ENCODE results near the gene OSBP2.

The OSBP2 gene

DNA sequence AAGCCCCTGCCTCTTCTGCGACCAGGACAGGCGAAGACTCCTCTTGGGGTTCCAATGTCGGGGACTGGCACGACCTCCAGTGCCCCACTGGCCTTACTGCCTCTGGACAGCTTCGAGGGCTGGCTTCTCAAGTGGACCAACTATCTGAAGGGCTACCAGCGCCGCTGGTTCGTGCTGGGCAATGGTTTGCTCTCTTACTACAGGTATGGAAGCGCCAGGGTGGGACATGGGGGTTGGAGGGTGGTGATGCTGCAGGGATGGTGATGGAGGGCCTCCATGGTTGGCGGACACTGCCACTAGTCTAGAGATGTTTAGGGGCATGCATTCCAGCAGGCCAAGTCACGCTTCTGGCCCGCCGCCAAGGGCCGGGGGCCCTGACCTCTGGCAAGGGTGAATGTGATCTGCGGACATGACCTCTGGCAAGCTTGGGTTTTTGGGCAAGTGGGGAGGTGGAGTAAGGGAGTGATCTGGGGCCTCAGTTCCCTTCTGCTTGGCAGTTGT is 727 bp downstream of the OSBP2 start:
- H3K4me3 ChIP-seq (ENCODE audit: low read depth, low read length) = no peak overlapping the region
- TF ChIP-seq, protein P1, sequence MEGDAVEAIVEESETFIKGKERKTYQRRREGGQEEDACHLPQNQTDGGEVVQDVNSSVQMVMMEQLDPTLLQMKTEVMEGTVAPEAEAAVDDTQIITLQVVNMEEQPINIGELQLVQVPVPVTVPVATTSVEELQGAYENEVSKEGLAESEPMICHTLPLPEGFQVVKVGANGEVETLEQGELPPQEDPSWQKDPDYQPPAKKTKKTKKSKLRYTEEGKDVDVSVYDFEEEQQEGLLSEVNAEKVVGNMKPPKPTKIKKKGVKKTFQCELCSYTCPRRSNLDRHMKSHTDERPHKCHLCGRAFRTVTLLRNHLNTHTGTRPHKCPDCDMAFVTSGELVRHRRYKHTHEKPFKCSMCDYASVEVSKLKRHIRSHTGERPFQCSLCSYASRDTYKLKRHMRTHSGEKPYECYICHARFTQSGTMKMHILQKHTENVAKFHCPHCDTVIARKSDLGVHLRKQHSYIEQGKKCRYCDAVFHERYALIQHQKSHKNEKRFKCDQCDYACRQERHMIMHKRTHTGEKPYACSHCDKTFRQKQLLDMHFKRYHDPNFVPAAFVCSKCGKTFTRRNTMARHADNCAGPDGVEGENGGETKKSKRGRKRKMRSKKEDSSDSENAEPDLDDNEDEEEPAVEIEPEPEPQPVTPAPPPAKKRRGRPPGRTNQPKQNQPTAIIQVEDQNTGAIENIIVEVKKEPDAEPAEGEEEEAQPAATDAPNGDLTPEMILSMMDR (IDR thresholded peaks at IDR 0.05; ENCODE audit: borderline replicate concordance, insufficient read depth, low read depth, low read length) = no peak

DNA sequence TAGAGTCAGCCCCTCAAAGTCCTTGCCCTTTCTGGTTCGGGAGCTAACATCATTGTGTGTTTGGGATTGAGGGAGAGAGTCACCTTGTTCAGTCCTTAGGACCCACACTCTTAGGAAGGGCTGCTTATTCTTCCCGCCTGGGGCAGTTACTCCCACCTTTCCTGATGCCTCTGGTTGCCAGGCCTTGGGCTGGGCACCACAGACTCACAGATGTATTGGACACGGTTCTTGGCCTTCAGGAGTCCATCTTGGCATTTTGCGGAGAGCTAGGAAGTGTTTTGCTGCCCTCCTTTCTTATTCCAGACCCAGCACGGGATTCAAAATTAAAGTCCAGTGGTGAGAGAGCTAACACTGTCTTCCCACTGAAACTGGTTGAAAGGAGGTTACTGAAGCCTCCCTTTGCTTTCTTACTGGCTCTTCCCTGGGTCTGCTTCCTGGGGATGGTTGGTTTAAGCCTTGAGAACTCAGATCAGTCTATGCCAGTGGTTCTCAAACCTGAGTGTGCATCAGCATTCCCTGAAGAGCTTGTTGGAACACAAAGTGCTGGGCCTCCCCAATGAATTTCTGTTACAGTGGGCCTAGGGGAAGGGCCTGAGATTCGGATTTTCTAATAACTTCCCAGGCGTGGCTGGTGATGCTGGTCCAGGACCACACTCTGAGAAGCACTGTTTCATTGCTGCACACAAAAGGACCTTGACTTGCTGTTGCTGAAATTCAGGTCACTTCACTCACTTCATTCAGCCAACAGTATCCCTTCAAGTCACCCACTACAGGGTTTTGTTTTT is 1.4 kb downstream of the OSBP2 start:
- TF ChIP-seq, protein P1 (IDR thresholded peaks at IDR 0.05; ENCODE audit: borderline replicate concordance, insufficient read depth, low read depth, low read length) = no peak
- no peak overlapping the region for H3K4me3 ChIP-seq (ENCODE audit: low read depth, low read length)

DNA sequence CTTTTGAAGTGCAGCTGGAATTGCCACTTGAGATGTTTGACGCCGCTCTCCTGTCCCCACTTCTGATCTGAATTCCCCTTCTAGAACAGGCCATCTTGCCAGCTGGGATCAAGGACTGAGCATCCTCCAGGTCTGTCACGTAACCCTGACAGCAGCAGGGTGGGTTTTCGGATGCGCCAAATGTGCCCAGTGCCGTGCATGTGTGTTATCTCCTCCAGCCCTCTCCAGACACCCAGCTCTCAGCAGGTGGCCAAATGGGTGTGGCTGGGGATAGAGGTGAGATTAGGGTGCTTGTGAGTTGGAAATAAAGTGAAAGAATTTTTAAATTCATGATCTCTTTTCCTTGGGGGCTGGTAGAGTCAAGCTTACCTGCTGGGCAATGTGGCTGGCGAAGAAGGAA is 3.3 kb downstream of the OSBP2 start:
- TF ChIP-seq, protein P1 (IDR thresholded peaks at IDR 0.05; ENCODE audit: borderline replicate concordance, insufficient read depth, low read depth, low read length) = no peak
- H3K4me3 ChIP-seq (ENCODE audit: low read depth, low read length) = no peak overlapping the region

DNA sequence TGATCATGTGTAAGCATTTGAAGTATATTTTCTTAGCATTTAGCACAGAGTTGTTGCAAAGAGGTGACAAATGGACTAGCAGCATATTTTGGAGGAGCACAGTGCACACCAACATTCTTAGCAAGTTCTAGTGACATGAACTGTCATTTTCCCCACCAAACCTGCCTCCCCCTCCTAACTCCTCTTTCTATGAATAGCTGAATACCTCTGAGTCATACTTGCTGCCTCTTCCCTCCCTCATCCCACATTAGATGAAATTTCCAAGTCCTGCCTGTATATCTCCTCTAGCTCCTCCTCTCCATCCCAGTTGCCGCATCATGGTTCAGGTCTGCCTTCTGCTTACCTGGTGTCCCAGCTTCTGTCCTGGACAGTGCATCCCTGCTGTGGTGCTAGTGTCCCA is 7.2 kb downstream of the OSBP2 start:
- H3K4me3 ChIP-seq (ENCODE audit: low read depth, low read length) = no peak overlapping the region
- TF ChIP-seq, protein P1 (IDR thresholded peaks at IDR 0.05; ENCODE audit: borderline replicate concordance, insufficient read depth, low read depth, low read length) = no peak

DNA sequence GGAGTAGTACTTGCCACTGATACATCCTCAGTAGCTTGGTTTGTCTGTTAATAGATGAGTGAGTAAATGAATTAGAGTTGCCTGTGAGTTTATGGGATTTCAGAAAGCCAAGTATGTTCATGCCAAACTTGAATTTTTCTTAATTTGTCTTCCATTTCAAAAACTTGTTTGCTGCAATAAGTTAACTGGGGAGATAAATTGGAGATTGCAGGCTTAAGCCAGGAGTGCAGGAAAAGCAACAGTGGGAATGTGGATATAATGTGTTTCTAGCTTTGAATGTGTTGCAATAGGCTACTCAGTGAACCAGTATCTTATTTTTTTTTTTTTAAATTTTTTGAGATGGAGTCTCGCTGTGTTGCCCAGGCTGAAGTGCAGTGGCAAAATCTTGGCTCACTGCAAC is 8.2 kb downstream of the OSBP2 start:
- no peak overlapping the region for H3K4me3 ChIP-seq (ENCODE audit: low read depth, low read length)
- TF ChIP-seq, protein P1 (IDR thresholded peaks at IDR 0.05; ENCODE audit: borderline replicate concordance, insufficient read depth, low read depth, low read length) = no peak

DNA sequence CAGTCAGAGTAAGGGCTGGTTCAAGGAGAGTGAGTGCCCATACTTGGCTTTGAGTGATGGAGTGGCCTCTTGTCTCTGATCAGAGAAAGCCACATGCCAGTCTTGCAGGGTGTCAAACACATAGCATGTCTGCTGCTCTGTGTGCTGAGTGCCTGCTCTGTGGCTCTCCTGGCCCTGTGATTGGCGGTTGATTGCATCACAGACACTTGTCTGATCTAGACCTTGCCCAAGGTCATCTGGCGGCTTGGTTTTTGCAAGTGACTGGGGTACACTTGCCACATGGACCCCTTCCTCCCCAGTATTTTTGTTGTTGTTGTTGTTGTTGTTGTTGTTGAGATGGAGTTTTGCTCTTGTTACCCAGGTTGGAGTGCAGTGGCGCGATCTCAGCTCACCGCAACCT is 10.3 kb downstream of the OSBP2 start:
- H3K4me3 ChIP-seq (ENCODE audit: low read depth, low read length) = no peak overlapping the region
- TF ChIP-seq, protein P1 (IDR thresholded peaks at IDR 0.05; ENCODE audit: borderline replicate concordance, insufficient read depth, low read depth, low read length) = no peak
